ENCODE measurements around the gene MAD2L1.

- TF ChIP-seq CTCF (IDR thresholded peaks at IDR 0.05), result no peak
- no peak for TF ChIP-seq POLR2A (IDR thresholded peaks at IDR 0.05)
Measured at GRCh38 chr4:120018786-120019185, 47.9 kb downstream of the MAD2L1 start.

Data from testis (tissue), 2 donors.